Mammary epithelial cell (primary cell): ENCODE data around the gene TPRKB.
"Not testable (repeated sequence)": the region's sequence is repeated elsewhere in the genome, so short reads cannot be mapped to it uniquely, and the experiment has no call there.

Source experiments
- CTCF ChIP-seq, 2 donors: IDR thresholded peaks in 1 of 2; conservative IDR thresholded peaks in 1 of 2; 2 replicates each; pipeline ENCODE4 v1.5.1; 2011 to 2012; ENCODE audit warnings: inconsistent platforms in 2 of 2, low read length in 2 of 2, mild to moderate bottlenecking in 2 of 2, control low read depth in 1 of 2, low read depth in 1 of 2; ENCODE audit not compliant: insufficient read depth in 1 of 2; ENCODE audit errors: extremely low read depth in 1 of 2
- EZH2 ChIP-seq: IDR thresholded peaks from 2 replicates; pipeline ENCODE4 v1.6.1; 2012; ENCODE audit warnings: low read length, inconsistent platforms, borderline replicate concordance

- not testable (repeated sequence) for TF ChIP-seq CTCF (conservative IDR thresholded peaks at IDR 0.05 in 1 of 2, IDR thresholded peaks at IDR 0.05 in 1 of 2; ENCODE audit: extremely low read depth in 1 of 2, insufficient read depth in 1 of 2, low read depth in 1 of 2, low read length in 2 of 2); EZH2
Observed at GRCh38 chr2:73696985-73697384, 40.2 kb downstream of the TPRKB start.
